DMS153 treated with DMSO at 0.1 percent for 48 hours (cell line): ENCODE data around the gene MAP7D1.

Source experiments
- DNase-seq: peaks from one replicate; lab custom pipeline; 2025; ENCODE audit not compliant: unreplicated experiment; lab: John Stamatoyannopoulos, UW

MAP7D1 gene

DNA sequence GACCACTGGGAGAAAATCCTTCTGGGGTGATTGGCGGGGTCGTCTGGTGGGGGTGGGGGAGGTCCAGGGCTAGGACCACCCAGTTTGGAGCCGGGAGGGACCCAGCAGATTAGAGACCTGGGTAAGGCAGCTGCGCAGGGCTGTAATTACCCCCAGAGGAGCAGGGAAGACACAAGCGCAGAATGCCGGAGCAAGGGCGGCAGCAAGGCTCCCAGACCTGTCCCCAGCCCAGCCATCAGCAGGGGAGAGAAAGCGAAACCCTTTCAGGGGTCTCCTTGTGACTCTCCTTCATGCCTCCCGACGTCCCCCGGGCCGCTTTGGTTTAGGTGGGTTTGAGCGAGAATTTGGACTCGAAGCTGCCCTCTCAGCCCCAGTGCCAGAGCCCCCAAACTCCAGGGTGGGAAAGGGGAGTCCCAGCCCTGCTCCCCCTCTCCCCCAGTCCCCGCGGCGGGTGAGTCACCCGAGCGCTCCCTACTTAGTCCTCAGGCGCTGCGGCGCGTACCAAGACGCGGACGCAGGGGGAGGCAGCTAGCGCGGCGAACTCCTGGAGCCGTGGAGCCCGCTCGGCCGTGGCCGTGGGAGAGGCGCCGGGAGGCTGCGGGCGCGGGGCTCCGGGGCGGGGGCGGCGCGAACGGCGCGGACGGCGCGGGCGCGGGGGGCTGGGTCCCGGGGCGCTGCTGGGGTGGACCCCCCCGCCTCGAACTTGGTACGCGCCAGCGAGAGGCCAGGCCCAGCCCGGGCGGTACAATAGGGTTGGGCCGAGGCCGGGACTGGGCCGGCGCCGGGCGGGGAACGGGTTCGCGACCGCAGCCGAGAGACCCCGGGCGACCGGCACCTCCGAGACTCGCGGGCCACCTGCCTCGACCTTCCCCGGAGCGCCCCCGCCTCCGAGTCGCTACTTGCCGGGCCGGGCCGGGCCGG is at the start of gene MAP7D1:
TSS of gene MAP7D1 (plus strand) at position 753 of the 921 bp plus-strand sequence. CDS start 258 bp downstream, outside the sequence.
- DNase-seq = peak; percentile 90

GRCh38 chr1:36106269-36106668 is 49.7 kb upstream of the MAP7D1 start:
- no peak for DNase-seq

DNA sequence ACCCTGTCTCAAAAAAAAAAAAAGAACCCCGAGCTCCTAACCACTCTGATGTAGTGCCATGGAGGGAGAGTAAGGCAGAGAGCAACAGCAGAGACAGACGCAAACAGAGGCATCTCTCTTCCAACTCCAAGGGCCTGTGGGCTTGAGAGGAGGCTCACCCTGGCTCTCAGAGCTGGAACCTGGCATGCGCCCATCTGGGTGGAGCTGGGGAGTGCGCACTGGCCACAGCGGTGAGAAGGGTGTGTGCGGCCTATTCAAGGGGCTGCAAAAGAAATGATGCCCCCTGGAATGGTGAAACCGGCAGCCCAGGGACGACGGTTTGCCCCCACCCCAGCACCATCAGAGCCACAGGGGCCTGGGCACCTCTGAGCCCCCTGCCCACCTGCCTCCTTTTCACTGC is 48.6 kb upstream of the MAP7D1 start:
- no peak for DNase-seq

- DNase-seq = no peak
These were observed 47.6 kb upstream of the MAP7D1 start for GRCh38 chr1:36108314-36108713.

GRCh38 chr1:36109041-36109679 is 46.8 kb upstream of the MAP7D1 start:
- DNase-seq = no peak

- no peak for DNase-seq
These were observed 44.8 kb upstream of the MAP7D1 start for GRCh38 chr1:36111151-36111550.

- DNase-seq = no peak
These were observed 43.1 kb upstream of the MAP7D1 start for GRCh38 chr1:36112823-36113222.

- DNase-seq = no peak
These were observed 41.6 kb upstream of the MAP7D1 start for GRCh38 chr1:36114371-36114770.

DNA sequence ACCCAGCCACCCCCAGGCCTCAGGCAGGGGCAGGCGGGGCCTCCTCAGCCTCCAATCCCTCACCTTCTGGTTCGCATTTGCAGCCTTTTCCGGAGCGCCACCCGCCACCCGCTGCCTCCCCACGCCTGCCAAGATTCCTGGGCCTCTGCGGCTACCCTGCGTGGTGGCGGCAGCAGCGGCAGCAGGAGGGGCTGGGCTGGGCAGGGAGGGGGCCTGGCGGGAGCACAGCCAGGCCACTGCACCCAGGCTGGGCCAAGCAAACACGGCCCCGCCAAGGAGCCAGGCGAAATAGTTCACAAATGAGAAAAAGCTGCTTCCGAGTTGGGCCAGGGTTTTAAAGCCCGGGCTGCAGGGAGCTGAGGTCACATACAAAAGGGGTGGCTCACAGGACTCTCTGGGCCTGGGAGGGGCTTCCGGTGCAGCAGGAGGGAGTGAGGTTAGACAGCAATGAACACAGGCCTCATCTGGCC is 40.7 kb upstream of the MAP7D1 start:
- DNase-seq = no peak

GRCh38 chr1:36115931-36116330 is 40.0 kb upstream of the MAP7D1 start:
- DNase-seq = no peak

GRCh38 chr1:36116901-36117300 is 39.1 kb upstream of the MAP7D1 start:
- no peak for DNase-seq

GRCh38 chr1:36118447-36119204 is 37.3 kb upstream of the MAP7D1 start:
- DNase-seq = no peak

GRCh38 chr1:36119456-36119855 is 36.5 kb upstream of the MAP7D1 start:
- no peak for DNase-seq

- DNase-seq = no peak
These were observed 33.6 kb upstream of the MAP7D1 start for GRCh38 chr1:36122062-36123030.

DNA sequence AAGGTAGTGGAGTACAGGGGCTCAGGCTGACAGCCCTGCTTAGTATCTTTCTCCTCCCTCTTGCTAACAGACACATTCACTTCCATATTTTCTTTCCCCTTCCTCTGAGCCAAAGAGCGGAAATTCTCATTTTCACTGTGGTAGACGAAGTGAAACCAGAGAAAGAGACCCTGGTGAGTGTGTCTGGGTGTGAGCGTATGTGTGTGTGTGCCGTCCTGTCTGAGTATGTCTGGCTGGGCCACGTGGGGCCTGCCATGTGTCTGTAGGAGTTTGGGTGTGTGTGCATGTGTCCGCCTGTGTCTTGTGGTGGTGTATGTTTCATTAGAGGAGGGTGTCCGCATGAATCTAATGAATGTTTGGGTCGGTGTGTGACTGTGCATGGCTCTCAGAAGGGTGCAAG is 32.6 kb upstream of the MAP7D1 start:
- no peak for DNase-seq

DNA sequence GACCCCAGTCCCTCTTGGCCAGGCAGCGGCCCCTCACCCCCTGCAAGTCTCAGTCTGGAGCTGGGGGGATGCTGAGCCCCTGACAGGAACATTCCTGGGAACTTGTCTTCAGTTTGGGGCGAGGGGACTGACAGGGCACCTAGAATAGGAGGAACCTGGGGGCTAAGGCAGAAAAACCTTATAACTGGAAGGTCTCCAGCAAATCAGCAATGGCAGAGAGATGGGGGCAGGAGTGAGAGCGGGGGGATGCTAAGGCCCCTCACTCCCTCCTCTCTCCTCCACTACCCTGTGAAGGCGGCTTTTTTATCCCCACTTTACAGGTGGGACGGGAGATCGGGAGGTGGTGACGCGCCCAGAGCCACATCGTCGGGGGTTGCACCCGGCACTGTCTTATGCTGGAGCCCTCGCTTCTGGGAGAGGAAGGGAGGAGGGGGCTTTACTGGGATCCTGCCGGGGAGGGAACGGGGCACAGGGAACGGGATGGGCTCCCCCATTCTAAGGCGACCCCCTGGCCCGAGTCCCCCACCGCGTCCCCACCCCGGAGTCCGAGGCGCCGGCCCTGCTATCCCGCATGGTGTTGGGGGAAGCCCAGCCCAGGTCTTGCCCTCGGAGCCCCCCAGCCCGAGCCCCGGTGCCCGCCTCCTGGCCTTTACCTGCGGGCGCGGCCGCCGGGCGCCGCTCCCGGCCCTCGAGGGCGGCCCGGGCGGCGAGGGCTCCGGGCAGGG is 31.4 kb upstream of the MAP7D1 start:
- DNase-seq = no peak

DNA sequence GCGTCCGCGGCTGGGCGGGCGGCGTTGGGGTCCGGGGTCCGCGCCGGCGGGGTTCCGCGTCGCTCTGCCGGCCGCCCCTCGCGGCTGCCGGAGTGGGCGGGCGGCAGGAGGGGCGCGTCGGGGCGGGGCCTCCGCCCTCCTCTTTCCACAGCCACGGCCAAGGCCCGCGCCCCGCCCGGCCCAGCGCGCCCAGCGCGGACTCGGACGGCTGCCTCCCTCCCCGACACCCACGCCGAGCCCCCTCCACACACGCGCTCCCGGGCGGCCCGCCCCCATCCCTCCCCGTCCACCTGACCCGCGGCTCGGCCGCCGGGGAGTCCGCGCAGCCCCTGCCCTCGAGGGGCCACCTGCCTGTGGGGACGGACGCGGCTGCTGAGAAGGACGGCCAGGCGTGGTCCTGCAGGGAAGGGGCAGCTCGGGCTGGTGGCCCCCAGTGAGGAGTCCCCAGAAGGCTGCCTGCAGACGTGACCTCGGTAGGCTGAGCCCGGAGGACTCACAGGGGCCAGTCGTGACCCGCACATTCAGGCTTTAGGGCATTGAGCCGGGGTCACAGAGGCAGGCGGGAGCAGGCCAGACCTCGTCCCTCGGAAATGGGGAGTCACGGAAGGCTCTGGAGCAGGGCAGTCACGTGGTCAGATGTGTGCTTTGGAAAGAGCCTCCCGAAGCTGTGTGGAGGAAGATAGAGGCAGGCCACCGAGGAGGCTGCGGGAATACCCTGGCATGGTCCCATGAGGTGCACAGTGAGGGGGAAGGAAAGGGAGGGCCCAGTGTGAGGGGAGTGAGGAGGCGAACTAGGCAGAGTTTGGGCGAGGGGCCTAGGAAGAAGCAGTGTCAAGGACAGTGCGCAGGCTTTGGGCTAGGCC is 30.6 kb upstream of the MAP7D1 start, which contains the start of gene COL8A2:
TSS of gene COL8A2 (minus strand) at position 94 of the 863 bp plus-strand sequence. CDS start 24,980 bp downstream, outside the sequence.
- DNase-seq = no peak

DNA sequence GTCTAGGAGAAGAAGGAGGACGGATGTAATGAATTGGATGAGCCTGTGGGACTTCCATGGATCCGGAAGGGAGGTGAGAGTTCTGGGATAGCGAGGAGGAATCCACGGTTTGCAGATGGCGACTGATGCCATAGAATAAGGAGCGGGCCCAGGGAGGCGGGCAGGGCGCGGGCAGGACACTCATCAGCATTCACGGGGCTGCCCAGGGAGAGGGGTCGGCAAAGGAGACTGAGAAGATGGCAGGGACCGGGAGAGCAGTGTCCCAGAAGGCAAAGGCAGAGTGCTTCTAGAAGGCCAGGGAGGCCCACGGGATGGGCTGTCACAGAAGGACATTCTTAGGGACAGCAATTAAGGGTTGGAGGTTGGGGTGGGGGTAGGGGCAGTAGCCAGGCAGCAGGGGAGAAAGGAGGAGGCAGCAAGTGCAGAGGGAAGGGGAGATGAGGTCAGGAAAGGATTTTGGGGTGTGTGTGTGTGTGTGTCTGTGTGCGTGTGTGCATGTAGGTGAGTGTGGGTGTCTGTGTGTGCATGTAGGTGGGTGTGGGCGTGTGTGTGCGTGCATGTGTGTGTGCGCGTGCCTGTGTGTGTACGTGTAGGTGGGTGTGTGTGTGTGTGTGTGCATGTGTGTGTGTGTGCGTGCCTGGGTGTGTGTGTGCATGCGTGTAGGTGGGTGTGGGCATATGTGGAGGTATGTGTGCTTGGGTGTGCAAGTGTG is 29.8 kb upstream of the MAP7D1 start:
- no peak for DNase-seq
